Fibroblast of mammary gland (primary cell): ENCODE measurements around the gene PTH2.

ENCODE experiments used
- DNase-seq: peaks from one replicate; pipeline ENCODE4 v3.0.0-alpha.2; 2010; ENCODE audit warnings: low read depth
- H3K4me3 ChIP-seq: 2 replicates; pipeline ENCODE4 v1.5.1; 2011; ENCODE audit warnings: low read depth, mild to moderate bottlenecking, low read length, moderate library complexity; ENCODE audit not compliant: control insufficient read depth
- CTCF ChIP-seq: conservative IDR thresholded peaks from 2 replicates; pipeline ENCODE4 v1.5.1; 2011; ENCODE audit warnings: low read depth, low read length, inconsistent platforms; ENCODE audit not compliant: control insufficient read depth, insufficient read depth

PTH2 gene

DNA sequence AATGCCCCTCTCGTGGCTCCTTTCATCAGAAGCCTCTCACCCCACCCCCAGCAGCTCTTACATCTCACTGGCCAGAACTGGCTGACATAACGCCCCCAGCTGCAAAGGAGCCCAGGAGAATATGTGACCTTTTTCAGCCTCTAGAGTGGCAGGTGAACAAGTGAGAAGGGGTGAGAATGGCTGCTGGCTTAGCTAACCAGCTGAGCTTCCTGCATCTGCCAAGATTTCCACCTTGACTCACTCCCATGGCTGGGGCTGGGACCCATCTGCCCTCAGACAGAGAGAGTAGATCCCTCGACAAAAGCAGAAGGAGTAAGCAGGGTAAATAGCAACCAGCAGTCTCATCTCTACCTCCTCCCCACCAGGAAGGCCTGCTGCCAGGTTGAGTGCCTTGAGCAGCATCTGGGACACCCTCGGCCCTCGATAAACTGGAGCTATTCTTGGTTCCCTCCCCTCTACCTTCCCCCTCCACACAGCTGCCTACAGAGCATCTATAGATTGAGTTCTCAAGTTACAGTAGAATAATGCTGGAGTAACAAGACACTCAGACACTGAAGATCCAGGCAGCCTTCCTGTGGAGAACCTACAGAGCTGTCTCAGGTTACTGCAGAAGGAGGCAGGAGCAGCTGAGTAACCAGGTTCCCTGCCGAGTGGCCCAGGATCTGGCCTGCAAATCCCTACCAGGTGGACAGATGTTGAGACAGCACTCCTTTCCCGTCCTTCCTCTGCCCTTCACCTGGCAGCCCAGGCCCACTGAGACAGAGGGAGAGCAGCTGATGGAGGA lies 19.6 kb downstream of the PTH2 start:
- no peak for DNase-seq

DNA sequence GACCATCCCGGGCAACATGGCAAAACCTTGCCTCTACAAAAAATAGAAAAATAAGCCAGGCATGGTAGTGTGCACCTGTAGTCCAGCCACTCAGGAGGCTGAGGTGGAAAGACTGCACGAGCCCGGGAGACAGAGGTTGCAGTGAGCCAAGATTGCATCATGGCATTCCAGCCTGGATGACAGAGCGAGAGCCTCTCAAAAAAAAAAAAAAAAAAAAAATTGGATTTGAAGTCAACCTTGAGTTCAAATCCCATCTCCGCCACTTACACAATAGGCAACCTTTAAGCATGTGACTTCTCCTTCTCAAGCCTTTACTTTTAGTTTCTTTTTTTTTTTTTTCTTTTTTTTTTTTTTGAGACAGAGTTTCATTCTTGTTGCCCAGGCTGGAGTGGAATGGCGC lies 23.2 kb downstream of the PTH2 start:
- no peak for TF ChIP-seq CTCF
- peak; percentile 9 for DNase-seq
- H3K4me3 ChIP-seq, result no peak overlapping the region

More for the DNA sequence above, 19.6 kb downstream of the PTH2 start:
- H3K4me3 ChIP-seq, result no peak overlapping the region
- TF ChIP-seq CTCF, result no peak

- no peak for TF ChIP-seq CTCF
- DNase-seq, result no peak
- no peak overlapping the region for H3K4me3 ChIP-seq
These were observed 24.3 kb downstream of the PTH2 start for GRCh38 chr19:49398931-49399330.

DNA sequence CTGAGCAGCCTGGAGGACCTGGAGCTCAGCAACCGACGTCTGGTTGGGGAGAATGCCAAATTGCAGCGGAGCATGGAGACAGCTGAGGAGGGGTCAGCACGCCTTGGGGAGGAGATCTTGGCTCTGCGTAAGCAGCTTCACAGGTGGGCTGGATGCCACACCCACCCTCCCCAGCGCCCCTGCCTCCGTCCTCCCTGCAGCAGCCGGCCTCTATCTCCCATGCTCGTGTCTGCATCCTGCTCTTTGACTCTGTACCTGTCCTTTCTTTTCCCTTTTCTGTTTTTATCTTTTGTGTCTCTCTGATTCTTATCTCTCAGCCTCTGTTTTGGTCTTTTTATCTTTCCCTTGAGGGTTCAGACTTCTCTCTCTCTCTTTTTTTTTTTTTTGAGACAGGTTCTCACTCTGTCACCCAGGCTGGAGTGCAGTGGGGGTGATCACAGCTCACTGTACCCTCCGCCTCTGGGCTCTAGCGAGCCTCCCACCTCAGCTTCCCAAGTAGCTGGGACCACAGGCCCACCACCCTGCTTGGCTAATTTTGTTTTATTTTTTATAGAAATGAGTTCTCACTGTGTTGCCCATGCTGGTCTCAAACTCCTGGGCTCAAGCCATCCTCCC lies 25.1 kb downstream of the PTH2 start:
- no peak overlapping the region for H3K4me3 ChIP-seq
- no peak for TF ChIP-seq CTCF
- no peak for DNase-seq

DNA sequence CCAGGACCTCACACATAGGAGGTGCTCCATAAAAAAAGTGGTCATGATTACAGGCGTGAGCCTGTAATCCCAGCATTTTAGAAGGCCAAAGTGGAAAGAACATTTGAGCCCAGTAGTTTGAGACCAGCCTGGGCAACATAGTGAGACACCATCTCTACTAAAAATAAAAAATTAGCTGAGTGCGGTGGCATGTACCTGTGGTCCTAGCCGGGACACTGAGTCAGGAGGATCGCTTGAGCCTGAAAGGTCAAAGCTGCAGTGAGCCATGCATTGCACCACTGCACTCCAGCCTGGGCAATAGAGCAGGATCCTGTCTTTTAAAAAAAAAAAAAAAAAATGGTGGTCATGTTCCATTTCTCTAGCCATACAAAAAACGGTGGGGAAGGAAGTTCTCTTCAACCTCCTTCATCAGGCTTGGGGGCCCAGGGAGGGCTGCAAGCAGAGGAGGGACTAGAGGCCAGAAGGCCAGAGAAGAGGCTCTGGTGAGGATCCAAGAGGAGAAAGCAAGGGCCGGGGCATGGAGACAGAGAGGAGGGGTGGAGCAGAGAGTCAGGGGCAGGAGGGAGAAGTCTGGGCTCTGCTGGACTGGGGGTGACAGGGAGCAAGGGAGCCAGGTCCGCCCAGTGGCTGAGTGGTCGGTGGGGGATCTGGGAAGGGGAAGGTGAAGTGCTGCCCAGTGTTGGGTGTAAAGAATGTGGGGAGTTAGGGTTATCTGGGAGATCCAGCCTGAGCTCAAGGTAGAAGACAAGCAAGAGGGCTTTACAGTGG lies 26.3 kb downstream of the PTH2 start:
- DNase-seq, result no peak
- TF ChIP-seq CTCF, result no peak
- no peak overlapping the region for H3K4me3 ChIP-seq

DNA sequence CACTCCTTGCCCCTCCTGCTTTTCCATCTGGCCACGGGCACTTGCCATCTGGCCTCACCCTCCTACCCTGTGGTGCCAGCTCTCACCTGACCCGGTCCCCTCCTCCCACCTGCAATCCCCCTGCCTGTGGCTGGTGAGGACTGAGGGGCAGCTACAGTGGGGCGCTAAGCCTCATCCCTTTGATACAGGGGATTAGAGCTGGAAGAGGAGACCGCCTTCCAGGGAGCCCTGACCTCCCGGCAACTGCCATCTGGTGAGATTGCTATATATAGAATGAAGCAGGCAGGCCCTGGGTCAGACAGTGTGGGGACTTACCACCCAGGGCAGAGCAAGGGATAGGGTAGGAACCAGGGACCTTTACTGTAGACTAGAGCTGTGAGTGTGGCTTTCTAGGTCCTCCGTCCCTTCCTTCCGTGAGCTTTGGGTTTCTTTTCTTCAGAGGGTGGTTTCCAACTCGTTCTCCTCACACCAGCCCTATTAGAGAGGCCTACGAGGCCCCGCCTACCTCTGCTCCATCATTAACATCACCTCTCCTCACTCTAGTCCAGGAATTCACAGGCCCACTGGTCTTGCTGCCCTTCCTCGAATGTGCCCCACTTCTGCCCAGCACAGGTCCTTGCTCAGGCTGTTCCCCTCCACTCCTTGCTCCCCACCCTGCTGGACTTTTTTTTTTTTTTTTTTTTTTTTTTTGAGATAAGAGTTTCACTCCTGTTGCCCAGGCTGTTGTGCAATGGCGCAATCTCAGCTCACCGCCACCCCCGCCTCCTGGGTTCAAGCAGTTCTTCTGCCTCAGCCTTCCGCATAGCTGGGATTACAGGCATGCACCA lies 27.4 kb downstream of the PTH2 start:
- TF ChIP-seq CTCF, result no peak
- no peak overlapping the region for H3K4me3 ChIP-seq
- no peak for DNase-seq
